GM12878 (cell line): ENCODE measurements around the gene ADAMTSL5. TPM values are rescaled to one million over a fixed set of nuclear protein-coding genes. Genes with fewer than 3 reads are reported as not detected.

Experiments
- ATAC-seq: fragments of 200-7000 bp; cut with Tn5 transposase; 3 replicates; pipeline ENCODE4 v1.9.1; 2020; ENCODE audit warnings: mild to moderate bottlenecking, moderate library complexity
- BruUV-seq: library from RNA; stranded (reverse); fragments of 400-500 nt; replicated peaks from 2 replicates; lab custom pipeline; 2021; lab: Mats Ljungman, UMichigan
- CTCF ChIA-PET: fragments of 300-600 bp; sonication (Branson Sonifier 250); formaldehyde crosslinking; extraction: SDS; loops from one replicate; lab custom pipeline; 2021; ENCODE audit warnings: inconsistent platforms; lab: Yijun Ruan, JAX
- POLR2A ChIA-PET: fragments of 350-600 bp; formaldehyde crosslinking; extraction: SDS; loops from one replicate; lab custom pipeline; 2021; ENCODE audit warnings: inconsistent platforms; lab: Charles Lee
- RAD21 ChIA-PET: fragments of 300-600 bp; sonication (Branson Sonifier 250); formaldehyde crosslinking; loops from one replicate; lab custom pipeline; 2023; ENCODE audit warnings: antibody characterized with exemption; ENCODE audit not compliant: unreplicated experiment; lab: Charles Lee
- SMC1A ChIA-PET: fragments of 300-600 bp; sonication (Branson Sonifier 250); formaldehyde crosslinking; loops from one replicate; lab custom pipeline; 2023; ENCODE audit not compliant: unreplicated experiment, uncharacterized antibody; lab: Charles Lee
- DNase-seq: peaks from one replicate; pipeline ENCODE4 v3.0.0-alpha.2; 2011; ENCODE audit warnings: low read depth, low spot score
- FAIRE-seq: peaks from 3 replicates; lab custom pipeline; 2011; peaks lifted over from hg19 to GRCh38; lab: Jason Lieb, UNC
- H2AFZ ChIP-seq: 2 replicates; pipeline ENCODE4 v1.6.0; 2011; ENCODE audit warnings: low read depth, low read length, control low read depth; ENCODE audit not compliant: control insufficient read depth
- H3K27ac ChIP-seq: 2 replicates; pipeline ENCODE4 v1.5.1; 2011; ENCODE audit warnings: control low read depth; ENCODE audit not compliant: control insufficient read depth, insufficient read depth
- H3K27me3 ChIP-seq, 2 experiments: replicated peaks in 1 of 2; 2 replicates each; pipeline versions ENCODE4 v1.6.0 to v1.6.1; 2011; ENCODE audit warnings: low read length in 1 of 2; ENCODE audit not compliant: control insufficient read depth in 2 of 2, insufficient read depth in 2 of 2
- H3K36me3 ChIP-seq, 2 experiments: 2 replicates each; pipeline ENCODE4 v1.5.1; 2011; ENCODE audit warnings: low read length in 1 of 2; ENCODE audit not compliant: control insufficient read depth in 2 of 2, insufficient read depth in 2 of 2
- H3K4me1 ChIP-seq: 2 replicates; pipeline ENCODE4 v1.6.1; 2011; ENCODE audit warnings: mild to moderate bottlenecking, low read length, moderate library complexity, mixed read lengths; ENCODE audit not compliant: control insufficient read depth, insufficient read depth
- H3K4me2 ChIP-seq: 2 replicates; pipeline ENCODE4 v1.6.0; 2011; ENCODE audit warnings: control low read depth; ENCODE audit not compliant: control insufficient read depth, insufficient read depth
- H3K4me3 ChIP-seq: fragments of 200-600 bp; sonication (generic); 2 replicates; pipeline ENCODE4 v1.5.1; 2016
- H3K79me2 ChIP-seq: 2 replicates; pipeline ENCODE4 v1.6.0; 2011; ENCODE audit warnings: low read length; ENCODE audit not compliant: control insufficient read depth, insufficient read depth
- H3K9ac ChIP-seq: 2 replicates; pipeline ENCODE4 v1.8.0; 2011; ENCODE audit warnings: low read length, control low read depth, mixed read lengths; ENCODE audit not compliant: control insufficient read depth, insufficient read depth
- H3K9me3 ChIP-seq: replicated peaks from 3 replicates; pipeline ENCODE4 v1.5.1; 2011; ENCODE audit warnings: mild to moderate bottlenecking, low read length; ENCODE audit not compliant: control insufficient read depth, insufficient read depth
- H4K20me1 ChIP-seq: 2 replicates; pipeline ENCODE4 v1.6.0; 2011; ENCODE audit not compliant: control insufficient read depth, insufficient read depth
- BHLHE40 ChIP-seq, 2 experiments: fragments of 450-650 bp in 1 of 2; IDR thresholded peaks; 2 replicates each; pipeline ENCODE4 v1.6.1; 2011 to 2017; ENCODE audit warnings: low read depth in 2 of 2, borderline replicate concordance in 1 of 2, improper control_type of control experiment in 1 of 2, low read length in 1 of 2, mild to moderate bottlenecking in 1 of 2
- CBX3 ChIP-seq: fragments of 200-600 bp; sonication (generic); IDR thresholded peaks from 2 replicates; pipeline ENCODE4 v1.6.1; 2016; ENCODE audit warnings: low read depth, borderline replicate concordance
- CREB1 ChIP-seq: IDR thresholded peaks from 2 replicates; pipeline ENCODE4 v1.6.1; 2012; ENCODE audit warnings: low read depth, mild to moderate bottlenecking, inconsistent platforms
- ELK1 ChIP-seq: IDR thresholded peaks from 2 replicates; pipeline ENCODE4 v1.6.1; 2012; ENCODE audit warnings: low read depth, low read length, improper control_type of control experiment
- HDAC2 ChIP-seq: fragments of 200-600 bp; sonication (generic); IDR thresholded peaks from 2 replicates; pipeline ENCODE4 v1.6.1; 2017
- HDAC6 ChIP-seq: fragments of 200-600 bp; sonication (generic); IDR thresholded peaks from one replicate; pipeline ENCODE4 v1.8.0; 2017; ENCODE audit warnings: antibody characterized with exemption; ENCODE audit not compliant: unreplicated experiment
- IRF5 ChIP-seq: fragments of 450-650 bp; IDR thresholded peaks from 2 replicates; pipeline ENCODE4 v1.6.1; 2017; ENCODE audit warnings: borderline replicate concordance
- POLR2A ChIP-seq: IDR thresholded peaks from 2 replicates; pipeline ENCODE4 v1.6.1; 2011; ENCODE audit warnings: low read depth, mild to moderate bottlenecking, low read length
- RELB ChIP-seq: fragments of 450-650 bp; IDR thresholded peaks from 2 replicates; pipeline ENCODE4 v1.6.1; 2017; ENCODE audit warnings: low read depth, mild to moderate bottlenecking, moderate library complexity
- REST ChIP-seq: IDR thresholded peaks from 2 replicates; pipeline ENCODE4 v1.6.1; 2012; ENCODE audit warnings: mild to moderate bottlenecking, low read depth, low read length
- RFX5 ChIP-seq: IDR thresholded peaks from 2 replicates; pipeline ENCODE4 v1.6.1; 2011; ENCODE audit warnings: low read depth, low read length, improper control_type of control experiment
- ZNF217 ChIP-seq: fragments of 450-650 bp; IDR thresholded peaks from 2 replicates; pipeline ENCODE4 v1.6.1; 2017; ENCODE audit warnings: antibody characterized with exemption, mild to moderate bottlenecking
- WGBS: methylation state at CpG from one replicate; pipeline ENCODE4 v1.1.6; 2016; ENCODE audit warnings: low lambda C conversion rate; ENCODE audit not compliant: insufficient replicate concordance, insufficient coverage; ENCODE audit errors: missing lambda C conversion rate; 5-methylcytosine and 5-hydroxymethylcytosine counted together
- in situ Hi-C: fragments of 300-500 bp; cut with MboI; formaldehyde crosslinking; loops from 9 replicates; pipeline ENCODE4 v1.14.3; 2018; ENCODE audit warnings: mixed read lengths
- intact Hi-C: fragments of 100-400 bp; cut with micrococcal nuclease; formaldehyde crosslinking; loops from one replicate; pipeline ENCODE4 v1.14.2; 2022; ENCODE audit not compliant: unreplicated experiment
- polyA plus RNA-seq, 11 experiments: library from polyadenylated mRNA; depleted of rRNA in 4 of 11; unstranded in 6 of 11; stranded (reverse) in 5 of 11; fragments of >200 nt; fragmentation: Nextera tagmentation in 4 of 11; fragmentation: Illumina TruSeq in 1 of 11; extraction: Ambion mirVana in 4 of 11; extraction: Trizol in 1 of 11; gene quantifications; 1 replicate in 1 of 11; 2 replicates in 10 of 11; pipeline versions ENCODE4 v1.2.1 to v1.2.3, GENCODE V29; 2011 to 2016; ENCODE audit warnings: inconsistent platforms in 2 of 11, missing spikeins in 2 of 11, low read depth in 1 of 11
- total RNA-seq, 4 experiments: library from RNA; depleted of rRNA in 3 of 4; stranded (reverse); fragments of >200 nt in 3 of 4; fragmentation: Illumina TruSeq in 1 of 4; extraction: Trizol in 1 of 4; gene quantifications; 2 replicates each; pipeline versions ENCODE4 v1.2.1 to v1.2.3, GENCODE V29; 2013 to 2021

ADAMTSL5 gene
- total and polyA plus RNA-seq, 10 of the 15 experiments (the other 5 are each of a cell fraction or from before 2014, with no cell fraction given) = 0.04 to 0.83 (median 0.32) TPM; not detected in 4

GRCh38 chr19:1466461-1467214 is 46.2 kb downstream of the ADAMTSL5 start:
- ChIA-PET POLR2A (no interaction called here), CTCF (interaction anchor here (1.1 kb wide), 1 partner anchor 39 kb away, joined by 3 read pairs; no protein-coding TSS in a partner anchor), SMC1A (no interaction called here), RAD21 (no interaction called here)
- H3K9ac ChIP-seq = no peak overlapping the region
- DNase-seq (no peak), ATAC-seq (no peak), FAIRE-seq (no peak)
- no peak overlapping the region for H3K4me2 ChIP-seq
- H2AFZ ChIP-seq = no peak overlapping the region
- H3K27ac ChIP-seq = no peak overlapping the region
- no peaks in the 10 kb centered on the region for H3K36me3 ChIP-seq
- no peaks in the 10 kb centered on the region for H3K79me2 ChIP-seq
- WGBS = 54% methylated on average over 65 of the region's 70 CpGs
- in situ Hi-C loops = no loop called here
- BruUV-seq = no TSS peak
- H3K4me1 ChIP-seq = peaks cover 7% of the 10 kb centered on the region
- no peaks in the 10 kb centered on the region for H3K9me3 ChIP-seq
- peaks cover 2% of the 10 kb centered on the region for H4K20me1 ChIP-seq
- H3K27me3 ChIP-seq = peaks cover 10 to 24% of the 10 kb centered on the region in 2 experiments
- TF ChIP-seq CBX3 (no peak), CREB1 (no peak), HDAC6 (peak; percentile 41), BHLHE40 (IDR thresholded peaks at IDR 0.05; ENCODE audit: borderline replicate concordance in 1 of 2, low read depth in 2 of 2, low read length in 1 of 2) (no peak), RFX5 (no peak), ELK1 (no peak), HDAC2 (no peak), POLR2A (0 out of 2 replicates have a peak, but pooled peaks have one; percentile 26), ZNF217 (no peak), RELB (no peak), IRF5 (no peak), REST (no peak)
- H3K4me3 ChIP-seq = no peak overlapping the region
- intact Hi-C loops = no loop called here
